ENCODE results near the gene TSKU. TPM values are rescaled to one million over a fixed set of nuclear protein-coding genes. Genes with fewer than 3 reads are reported as not detected.

Gene TSKU
- total RNA-seq, 1 experiment from 2014 or later, result 20.1 TPM

DNA sequence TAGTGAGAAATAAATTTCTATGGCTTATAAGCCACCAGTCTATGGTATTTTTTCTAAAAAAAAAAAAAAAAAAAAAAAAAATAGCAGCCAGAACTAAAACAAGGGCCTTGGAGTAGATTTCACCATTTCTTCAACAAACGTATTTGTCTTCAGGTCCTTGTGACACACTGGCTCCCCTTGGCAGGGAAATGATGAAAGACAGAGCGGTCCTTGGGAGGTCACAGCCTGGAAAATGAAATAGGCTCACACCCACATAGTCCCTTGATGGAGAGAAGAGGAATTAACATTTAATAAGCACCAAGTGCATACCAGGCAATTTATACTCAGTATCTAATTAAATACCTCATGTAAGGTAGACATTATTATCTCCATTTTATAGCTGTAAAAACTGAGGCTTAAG, 51.9 kb downstream of the TSKU start:
- H3K4me3 Mint-ChIP-seq (ENCODE audit: unreplicated experiment), result no peak overlapping the region
- BruUV-seq (replicated peaks), result no TSS peak
- ChIA-PET POLR2A (interaction anchor here (1.3 to 2.2 kb wide), 4 partner anchors 10 to 83 kb away, joined by 3 to 27 read pairs (median 6); partner anchors contain the start of gene ACER3), CTCF (interaction anchor here (1.3 to 3.8 kb wide), 2 partner anchors 11 to 84 kb away, joined by 6 to 20 read pairs; no protein-coding TSS in a partner anchor)
- TF ChIP-seq, protein P1, sequence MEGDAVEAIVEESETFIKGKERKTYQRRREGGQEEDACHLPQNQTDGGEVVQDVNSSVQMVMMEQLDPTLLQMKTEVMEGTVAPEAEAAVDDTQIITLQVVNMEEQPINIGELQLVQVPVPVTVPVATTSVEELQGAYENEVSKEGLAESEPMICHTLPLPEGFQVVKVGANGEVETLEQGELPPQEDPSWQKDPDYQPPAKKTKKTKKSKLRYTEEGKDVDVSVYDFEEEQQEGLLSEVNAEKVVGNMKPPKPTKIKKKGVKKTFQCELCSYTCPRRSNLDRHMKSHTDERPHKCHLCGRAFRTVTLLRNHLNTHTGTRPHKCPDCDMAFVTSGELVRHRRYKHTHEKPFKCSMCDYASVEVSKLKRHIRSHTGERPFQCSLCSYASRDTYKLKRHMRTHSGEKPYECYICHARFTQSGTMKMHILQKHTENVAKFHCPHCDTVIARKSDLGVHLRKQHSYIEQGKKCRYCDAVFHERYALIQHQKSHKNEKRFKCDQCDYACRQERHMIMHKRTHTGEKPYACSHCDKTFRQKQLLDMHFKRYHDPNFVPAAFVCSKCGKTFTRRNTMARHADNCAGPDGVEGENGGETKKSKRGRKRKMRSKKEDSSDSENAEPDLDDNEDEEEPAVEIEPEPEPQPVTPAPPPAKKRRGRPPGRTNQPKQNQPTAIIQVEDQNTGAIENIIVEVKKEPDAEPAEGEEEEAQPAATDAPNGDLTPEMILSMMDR (IDR thresholded peaks at IDR 0.05; ENCODE audit: unreplicated experiment), result no peak
- no peak for DNase-seq (ENCODE audit: unreplicated experiment)
- no peaks in the 10 kb centered on the region for H3K36me3 Mint-ChIP-seq (ENCODE audit: insufficient read depth, unreplicated experiment)
- H3K27ac Mint-ChIP-seq (ENCODE audit: low read depth, unreplicated experiment), result no peak overlapping the region
- H3K9me3 Mint-ChIP-seq (ENCODE audit: unreplicated experiment), result no peaks in the 10 kb centered on the region
- peaks cover 12% of the 10 kb centered on the region for H3K4me1 Mint-ChIP-seq (ENCODE audit: insufficient read depth, unreplicated experiment)
- H3K27me3 Mint-ChIP-seq (ENCODE audit: insufficient read depth, unreplicated experiment), result no peaks in the 10 kb centered on the region
- intact Hi-C loops (cut with micrococcal nuclease), result no loop called here

DNA sequence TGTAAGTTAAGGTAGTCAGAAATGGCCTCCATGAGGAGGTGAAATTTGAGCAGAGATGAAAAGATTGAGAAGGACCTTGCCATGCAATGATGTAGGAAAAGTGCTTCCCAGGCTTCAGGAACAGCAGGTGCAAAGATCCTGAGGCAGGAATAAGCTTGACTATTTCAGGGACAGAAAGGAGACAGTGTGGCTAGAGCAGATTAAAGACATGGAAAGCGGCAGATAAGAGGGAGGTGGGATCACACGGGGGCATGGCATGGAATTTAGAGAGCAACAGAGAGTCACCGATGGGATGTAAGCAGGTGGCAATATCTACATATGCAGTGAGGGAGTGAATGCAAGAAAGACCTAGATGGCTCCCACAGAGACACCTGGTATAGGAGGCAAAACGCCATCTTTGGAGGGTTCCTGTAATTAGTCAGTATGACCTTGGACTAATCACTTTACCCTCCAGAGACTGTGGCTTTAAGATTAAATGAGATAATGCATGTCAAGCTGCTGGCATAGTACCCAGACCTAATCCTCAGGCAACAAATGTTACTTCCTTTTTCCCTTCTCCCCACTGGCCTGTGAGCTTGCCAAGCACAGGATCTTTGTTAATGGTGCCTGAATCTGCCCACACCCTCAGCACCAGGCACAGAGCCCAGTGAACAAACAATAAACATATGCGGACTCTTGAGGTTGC, 52.9 kb downstream of the TSKU start:
- POLR2A ChIA-PET, result interaction anchor here (1.3 to 2.2 kb wide), 4 partner anchors 11 to 82 kb away, joined by 3 to 27 read pairs (median 6); partner anchors contain the start of gene ACER3

DNA sequence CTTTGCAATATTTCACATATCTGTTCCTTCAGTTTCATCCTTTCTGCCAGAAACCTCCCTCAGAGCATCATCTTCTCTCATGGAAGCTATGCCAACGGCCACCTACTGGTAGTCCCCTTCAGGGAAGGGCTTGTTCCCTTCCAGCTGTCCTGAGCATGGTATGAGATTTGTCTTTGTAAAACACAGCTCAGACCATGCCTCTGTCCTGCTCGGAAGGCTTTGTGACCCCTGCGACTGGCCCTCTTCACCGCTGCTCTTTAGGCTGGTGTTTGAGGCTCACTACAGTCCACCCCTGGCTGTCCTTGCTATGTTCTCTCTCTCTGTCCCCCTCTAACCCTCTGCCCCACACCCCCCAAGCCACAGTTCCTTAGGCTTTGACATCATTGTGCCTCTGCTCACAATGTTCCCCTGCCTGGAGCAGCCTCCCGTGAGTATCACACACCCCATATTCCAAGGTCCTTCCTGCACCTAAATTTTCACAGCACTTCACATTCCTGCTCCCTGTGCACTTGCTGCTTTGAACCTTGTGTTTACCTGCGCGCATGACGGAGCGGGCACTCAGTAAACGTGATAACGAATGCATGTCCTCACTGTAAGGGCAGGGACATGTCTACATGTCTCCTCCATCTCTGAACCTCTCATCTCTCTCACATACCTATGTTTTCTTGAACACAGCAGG, 53.6 kb downstream of the TSKU start:
- H3K27ac Mint-ChIP-seq (ENCODE audit: low read depth, unreplicated experiment), result no peak overlapping the region
- intact Hi-C loops (cut with micrococcal nuclease), result no loop called here
- H3K27me3 Mint-ChIP-seq (ENCODE audit: insufficient read depth, unreplicated experiment), result peaks cover 9% of the 10 kb centered on the region
- TF ChIP-seq, protein P1 (IDR thresholded peaks at IDR 0.05; ENCODE audit: unreplicated experiment), result no peak
- H3K4me3 Mint-ChIP-seq (ENCODE audit: unreplicated experiment), result no peak overlapping the region
- peaks cover 5% of the 10 kb centered on the region for H3K4me1 Mint-ChIP-seq (ENCODE audit: insufficient read depth, unreplicated experiment)
- no peak for DNase-seq (ENCODE audit: unreplicated experiment)
- CTCF ChIA-PET, result interaction anchor here (0.6 to 3.8 kb wide), 6 partner anchors 20 to 115 kb away, joined by 3 to 20 read pairs (median 3); no protein-coding TSS in a partner anchor
- H3K36me3 Mint-ChIP-seq (ENCODE audit: insufficient read depth, unreplicated experiment), result no peaks in the 10 kb centered on the region
- BruUV-seq (replicated peaks), result no TSS peak
- POLR2A ChIA-PET, result interaction anchor here (1.4 to 2.2 kb wide), 3 partner anchors 12 to 81 kb away, joined by 3 to 27 read pairs (median 8); no protein-coding TSS in a partner anchor
- no peaks in the 10 kb centered on the region for H3K9me3 Mint-ChIP-seq (ENCODE audit: unreplicated experiment)

More for the DNA sequence above, 52.9 kb downstream of the TSKU start:
- CTCF ChIA-PET, result interaction anchor here (0.6 to 3.8 kb wide), 9 partner anchors 12 to 193 kb away, joined by 3 to 20 read pairs (median 3); no protein-coding TSS in a partner anchor
- TF ChIP-seq, protein P1 (IDR thresholded peaks at IDR 0.05; ENCODE audit: unreplicated experiment), result no peak
- H3K36me3 Mint-ChIP-seq (ENCODE audit: insufficient read depth, unreplicated experiment), result no peaks in the 10 kb centered on the region
- no peak overlapping the region for H3K4me3 Mint-ChIP-seq (ENCODE audit: unreplicated experiment)
- no peaks in the 10 kb centered on the region for H3K9me3 Mint-ChIP-seq (ENCODE audit: unreplicated experiment)
- intact Hi-C loops (cut with micrococcal nuclease), result no loop called here
- BruUV-seq (replicated peaks), result no TSS peak
- H3K4me1 Mint-ChIP-seq (ENCODE audit: insufficient read depth, unreplicated experiment), result peaks cover 5% of the 10 kb centered on the region
- DNase-seq (ENCODE audit: unreplicated experiment), result peak; percentile 94
- peaks cover 2% of the 10 kb centered on the region for H3K27me3 Mint-ChIP-seq (ENCODE audit: insufficient read depth, unreplicated experiment)
- H3K27ac Mint-ChIP-seq (ENCODE audit: low read depth, unreplicated experiment), result no peak overlapping the region
